ENCODE results near the gene RBM22.

DNA sequence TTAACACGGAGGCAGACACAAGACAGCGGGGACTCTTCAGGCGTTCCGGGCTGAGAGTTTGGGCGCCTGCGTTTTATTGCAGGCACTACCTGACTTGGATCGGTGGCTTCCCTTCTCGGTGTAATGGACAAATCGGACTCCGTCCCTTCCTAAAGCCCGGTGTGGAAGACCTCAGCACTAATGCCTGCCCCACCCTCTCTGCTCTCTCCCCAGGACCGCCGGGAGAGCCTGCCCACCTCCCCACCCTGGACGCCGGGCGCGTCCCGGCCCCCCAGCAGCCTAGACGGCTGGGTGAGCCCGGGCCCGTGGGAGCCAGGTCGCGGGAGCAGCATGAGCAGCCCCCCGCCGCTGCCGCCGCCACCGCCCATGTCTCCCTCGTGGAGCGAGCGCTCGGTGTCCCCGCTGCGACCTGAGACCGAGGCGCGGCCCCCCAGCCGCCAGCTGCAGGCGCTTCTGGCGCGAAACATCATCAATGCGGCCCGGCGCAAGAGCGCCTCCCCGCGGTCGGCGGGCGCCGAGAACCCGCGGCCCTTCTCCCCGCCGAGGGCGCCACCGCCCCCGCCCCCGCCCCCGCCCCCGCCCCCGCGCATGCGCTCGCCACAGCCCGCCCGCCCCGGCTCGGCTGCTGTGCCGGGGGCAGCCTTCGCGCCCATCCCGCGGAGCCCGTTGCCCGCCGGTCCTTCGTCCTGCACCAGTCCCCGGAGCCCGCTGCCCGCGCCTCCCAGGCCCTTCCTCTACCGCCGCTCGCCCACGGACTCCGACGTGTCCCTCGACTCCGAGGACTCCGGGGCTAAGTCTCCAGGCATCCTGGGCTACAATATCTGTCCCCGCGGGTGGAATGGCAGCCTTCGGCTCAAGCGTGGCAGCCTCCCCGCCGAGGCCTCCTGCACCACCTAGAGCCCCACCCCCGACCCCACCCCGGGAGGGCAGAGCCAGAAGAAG is 44.4 kb downstream of the RBM22 start:
- TF ChIP-seq RAD21 (IDR thresholded peaks at IDR 0.05 in 1 of 2, conservative IDR thresholded peaks at IDR 0.05 in 1 of 2; ENCODE audit: low read depth in 2 of 2, low read length in 2 of 2) (peak; percentile 71 to 79), POLR2AphosphoS5 (IDR thresholded peaks at IDR 0.05; ENCODE audit: low read depth, low read length) (no peak; the same call in 1 of the 2 replicates), RXRA (IDR thresholded peaks at IDR 0.05; ENCODE audit: insufficient read depth, low read depth, low read length) (no peak), YY1 (IDR thresholded peaks at IDR 0.05; ENCODE audit: low read depth, low read length) (no peak; the same call in 1 of the 2 replicates)
- TF ChIP-seq, protein P1, sequence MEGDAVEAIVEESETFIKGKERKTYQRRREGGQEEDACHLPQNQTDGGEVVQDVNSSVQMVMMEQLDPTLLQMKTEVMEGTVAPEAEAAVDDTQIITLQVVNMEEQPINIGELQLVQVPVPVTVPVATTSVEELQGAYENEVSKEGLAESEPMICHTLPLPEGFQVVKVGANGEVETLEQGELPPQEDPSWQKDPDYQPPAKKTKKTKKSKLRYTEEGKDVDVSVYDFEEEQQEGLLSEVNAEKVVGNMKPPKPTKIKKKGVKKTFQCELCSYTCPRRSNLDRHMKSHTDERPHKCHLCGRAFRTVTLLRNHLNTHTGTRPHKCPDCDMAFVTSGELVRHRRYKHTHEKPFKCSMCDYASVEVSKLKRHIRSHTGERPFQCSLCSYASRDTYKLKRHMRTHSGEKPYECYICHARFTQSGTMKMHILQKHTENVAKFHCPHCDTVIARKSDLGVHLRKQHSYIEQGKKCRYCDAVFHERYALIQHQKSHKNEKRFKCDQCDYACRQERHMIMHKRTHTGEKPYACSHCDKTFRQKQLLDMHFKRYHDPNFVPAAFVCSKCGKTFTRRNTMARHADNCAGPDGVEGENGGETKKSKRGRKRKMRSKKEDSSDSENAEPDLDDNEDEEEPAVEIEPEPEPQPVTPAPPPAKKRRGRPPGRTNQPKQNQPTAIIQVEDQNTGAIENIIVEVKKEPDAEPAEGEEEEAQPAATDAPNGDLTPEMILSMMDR (IDR thresholded peaks at IDR 0.05; ENCODE audit: control extremely low read depth in 1 of 3, insufficient read depth in 1 of 3, low read depth in 1 of 3, low read length in 3 of 3) = peak in 2 of 3 experiments; percentile 57 to 82; a peak in 3 of 4 replicates
- TF ChIP-seq, protein P2, sequence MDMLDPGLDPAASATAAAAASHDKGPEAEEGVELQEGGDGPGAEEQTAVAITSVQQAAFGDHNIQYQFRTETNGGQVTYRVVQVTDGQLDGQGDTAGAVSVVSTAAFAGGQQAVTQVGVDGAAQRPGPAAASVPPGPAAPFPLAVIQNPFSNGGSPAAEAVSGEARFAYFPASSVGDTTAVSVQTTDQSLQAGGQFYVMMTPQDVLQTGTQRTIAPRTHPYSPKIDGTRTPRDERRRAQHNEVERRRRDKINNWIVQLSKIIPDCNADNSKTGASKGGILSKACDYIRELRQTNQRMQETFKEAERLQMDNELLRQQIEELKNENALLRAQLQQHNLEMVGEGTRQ (IDR thresholded peaks at IDR 0.05; ENCODE audit: low read length) = no peak

Measured in H1 (cell line).